HuH-7.5 (cell line): ENCODE results near the gene SGTA.
"Not testable (repeated sequence)": the region's sequence is repeated elsewhere in the genome, so short reads cannot be mapped to it uniquely, and the experiment has no call there.

Experiments
- DNase-seq: peaks from one replicate; pipeline ENCODE4 v3.0.0; 2011; ENCODE audit warnings: low spot score

SGTA gene

GRCh38 chr19:2726904-2727639 is 56.0 kb downstream of the SGTA start:
- no peak for DNase-seq

GRCh38 chr19:2726160-2726855 is 56.8 kb downstream of the SGTA start:
- no peak for DNase-seq

- no peak for DNase-seq
These were observed 58.9 kb downstream of the SGTA start for GRCh38 chr19:2724148-2724557.

- no peak for DNase-seq
These were observed 59.3 kb downstream of the SGTA start for GRCh38 chr19:2723747-2724146.

GRCh38 chr19:2723345-2723715 is 59.7 kb downstream of the SGTA start:
- DNase-seq = no peak

- no peak for DNase-seq
These were observed 60.3 kb downstream of the SGTA start for GRCh38 chr19:2722541-2723344.

- DNase-seq = no peak
These were observed 61.2 kb downstream of the SGTA start for GRCh38 chr19:2721570-2722540.

- DNase-seq = no peak
These were observed 62.1 kb downstream of the SGTA start, which contains the start of gene DIRAS1 for GRCh38 chr19:2720777-2721569. Gene DIRAS1 (minus strand): TSS chr19:2721372. CDS start chr19:2717806, 3,566 bp downstream.

GRCh38 chr19:2719920-2720776 is 62.9 kb downstream of the SGTA start:
- no peak for DNase-seq

GRCh38 chr19:2719232-2719735 is 63.8 kb downstream of the SGTA start:
- no peak for DNase-seq

- DNase-seq = no peak
These were observed 65.2 kb downstream of the SGTA start for GRCh38 chr19:2717638-2718541.

- DNase-seq = no peak
These were observed 66.1 kb downstream of the SGTA start for GRCh38 chr19:2716722-2717637.

- DNase-seq = no peak
These were observed 66.8 kb downstream of the SGTA start for GRCh38 chr19:2716275-2716650.

- no peak for DNase-seq
These were observed 67.4 kb downstream of the SGTA start for GRCh38 chr19:2715470-2716274.

- no peak for DNase-seq
These were observed 68.4 kb downstream of the SGTA start for GRCh38 chr19:2714531-2715269.

GRCh38 chr19:2714102-2714501 is 69.0 kb downstream of the SGTA start:
- DNase-seq = not testable (repeated sequence)
